DND-41 (cell line): ENCODE results near the gene TTC33.

Experiments
- CTCF ChIP-seq: IDR thresholded peaks from 2 replicates; pipeline ENCODE4 v1.5.1; 2012; ENCODE audit warnings: borderline replicate concordance, low read length, moderate library complexity, mild to moderate bottlenecking; ENCODE audit not compliant: poor library complexity, severe bottlenecking; ENCODE audit errors: extremely low read depth
- EZH2 ChIP-seq: IDR thresholded peaks from 3 replicates; pipeline ENCODE4 v1.6.1; 2012; ENCODE audit warnings: borderline replicate concordance, low read depth, mild to moderate bottlenecking, moderate library complexity, low read length, inconsistent platforms; ENCODE audit not compliant: severe bottlenecking

GRCh38 chr5:40676613-40677343 is 79.0 kb downstream of the TTC33 start:
- TF ChIP-seq CTCF, result no peak
- no peak for TF ChIP-seq EZH2
